Cardiac muscle cell (in vitro differentiated cells and primary cell): Measurements from ENCODE around the gene LYPD6. TPM values are rescaled to one million over a fixed set of nuclear protein-coding genes. Genes with fewer than 3 reads are reported as not detected.

ENCODE experiments used
- DNase-seq, 2 donors: peaks; one replicate each; pipeline versions ENCODE4 v3.0.0 to v3.0.0-alpha.2; 2010 to 2017; ENCODE audit warnings: low read depth in 1 of 2, low spot score in 1 of 2
- H3K27ac ChIP-seq: fragments of 200-600 bp; sonication (generic); 2 replicates; pipeline ENCODE4 v1.5.1; 2016
- H3K27me3 ChIP-seq: fragments of 200-600 bp; sonication (generic); 2 replicates; pipeline ENCODE4 v1.6.0; 2016; ENCODE audit warnings: control low read depth
- H3K36me3 ChIP-seq: fragments of 200-600 bp; sonication (generic); 2 replicates; pipeline ENCODE4 v1.5.1; 2016; ENCODE audit warnings: control low read depth
- H3K4me1 ChIP-seq: fragments of 200-600 bp; sonication (generic); 2 replicates; pipeline ENCODE4 v1.8.1; 2017; ENCODE audit warnings: low read depth, mild to moderate bottlenecking, mixed run types
- H3K4me3 ChIP-seq: fragments of 200-600 bp; sonication (generic); 2 replicates; pipeline ENCODE4 v1.5.1; 2016; ENCODE audit warnings: mild to moderate bottlenecking
- H3K9me3 ChIP-seq: fragments of 200-600 bp; sonication (generic); 2 replicates; pipeline ENCODE4 v1.5.1; 2017; ENCODE audit warnings: low read depth, mild to moderate bottlenecking, control low read depth
- polyA plus RNA-seq: library from polyadenylated mRNA; unstranded; fragments of >200 nt; fragmentation: Nextera tagmentation; extraction: Ambion mirVana; gene quantifications from 2 replicates; pipeline ENCODE4 v1.2.1, GENCODE V29; 2016
- total RNA-seq: library from RNA; depleted of rRNA; stranded (reverse); fragments of >200 nt; gene quantifications from 2 replicates; pipeline ENCODE4 v1.2.3, GENCODE V29; 2016
- TF ChIP-seq, protein P1 (sequence below): IDR thresholded peaks from 2 replicates; pipeline ENCODE4 v1.5.1; 2012; ENCODE audit warnings: low read depth, mild to moderate bottlenecking, low read length

The LYPD6 gene
- total and polyA plus RNA-seq, 2 experiments from 2014 or later, result 5.8 to 7.6 TPM

DNA sequence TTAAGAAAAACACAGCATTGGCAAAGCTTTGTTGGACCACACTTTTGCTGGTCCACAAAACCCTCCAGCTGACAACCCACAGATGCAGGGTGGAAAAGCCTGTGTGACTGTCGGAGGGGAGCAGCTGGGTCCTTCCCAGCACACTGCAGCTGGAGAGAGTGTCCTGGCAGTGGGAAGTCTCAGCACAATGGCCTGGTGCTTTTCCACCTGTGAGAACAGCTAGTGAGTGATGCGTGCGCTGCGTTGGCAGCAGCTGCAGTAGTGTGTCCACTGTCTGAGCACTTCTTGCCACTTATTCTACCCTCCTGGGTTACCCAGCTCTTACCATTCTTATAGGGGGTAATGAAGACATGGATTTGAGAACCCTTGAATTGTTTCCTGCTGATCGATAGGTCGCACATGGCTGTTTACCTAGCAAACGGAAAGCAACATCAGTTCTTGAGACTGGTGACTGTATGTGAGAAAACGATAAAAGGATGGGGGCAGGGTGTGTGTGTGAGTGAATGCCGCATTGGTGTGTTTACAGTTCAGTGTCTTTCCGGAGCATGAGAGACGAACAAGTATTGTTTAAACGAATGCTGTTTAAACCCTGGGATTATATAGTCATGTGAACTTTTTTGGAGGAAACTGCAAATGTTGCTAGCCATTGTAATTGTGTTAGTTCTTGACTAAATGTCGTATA is 69.7 kb downstream of the LYPD6 start:
- H3K4me3 ChIP-seq, result no peak overlapping the region
- no peak overlapping the region for H3K27ac ChIP-seq
- DNase-seq, result no peak
- no peaks in the 10 kb centered on the region for H3K9me3 ChIP-seq
- no peaks in the 10 kb centered on the region for H3K27me3 ChIP-seq
- H3K4me1 ChIP-seq, result no peaks in the 10 kb centered on the region
- no peaks in the 10 kb centered on the region for H3K36me3 ChIP-seq
- TF ChIP-seq, protein P1, sequence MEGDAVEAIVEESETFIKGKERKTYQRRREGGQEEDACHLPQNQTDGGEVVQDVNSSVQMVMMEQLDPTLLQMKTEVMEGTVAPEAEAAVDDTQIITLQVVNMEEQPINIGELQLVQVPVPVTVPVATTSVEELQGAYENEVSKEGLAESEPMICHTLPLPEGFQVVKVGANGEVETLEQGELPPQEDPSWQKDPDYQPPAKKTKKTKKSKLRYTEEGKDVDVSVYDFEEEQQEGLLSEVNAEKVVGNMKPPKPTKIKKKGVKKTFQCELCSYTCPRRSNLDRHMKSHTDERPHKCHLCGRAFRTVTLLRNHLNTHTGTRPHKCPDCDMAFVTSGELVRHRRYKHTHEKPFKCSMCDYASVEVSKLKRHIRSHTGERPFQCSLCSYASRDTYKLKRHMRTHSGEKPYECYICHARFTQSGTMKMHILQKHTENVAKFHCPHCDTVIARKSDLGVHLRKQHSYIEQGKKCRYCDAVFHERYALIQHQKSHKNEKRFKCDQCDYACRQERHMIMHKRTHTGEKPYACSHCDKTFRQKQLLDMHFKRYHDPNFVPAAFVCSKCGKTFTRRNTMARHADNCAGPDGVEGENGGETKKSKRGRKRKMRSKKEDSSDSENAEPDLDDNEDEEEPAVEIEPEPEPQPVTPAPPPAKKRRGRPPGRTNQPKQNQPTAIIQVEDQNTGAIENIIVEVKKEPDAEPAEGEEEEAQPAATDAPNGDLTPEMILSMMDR, result no peak

GRCh38 chr2:149400997-149401396 is 70.6 kb downstream of the LYPD6 start:
- DNase-seq, result no peak
- Histone ChIP-seq H3K27me3 (no peaks in the 10 kb centered on the region), H3K27ac (no peak overlapping the region), H3K9me3 (no peaks in the 10 kb centered on the region), H3K36me3 (no peaks in the 10 kb centered on the region), H3K4me1 (no peaks in the 10 kb centered on the region), H3K4me3 (no peak overlapping the region)
- TF ChIP-seq, protein P1, result no peak

DNA sequence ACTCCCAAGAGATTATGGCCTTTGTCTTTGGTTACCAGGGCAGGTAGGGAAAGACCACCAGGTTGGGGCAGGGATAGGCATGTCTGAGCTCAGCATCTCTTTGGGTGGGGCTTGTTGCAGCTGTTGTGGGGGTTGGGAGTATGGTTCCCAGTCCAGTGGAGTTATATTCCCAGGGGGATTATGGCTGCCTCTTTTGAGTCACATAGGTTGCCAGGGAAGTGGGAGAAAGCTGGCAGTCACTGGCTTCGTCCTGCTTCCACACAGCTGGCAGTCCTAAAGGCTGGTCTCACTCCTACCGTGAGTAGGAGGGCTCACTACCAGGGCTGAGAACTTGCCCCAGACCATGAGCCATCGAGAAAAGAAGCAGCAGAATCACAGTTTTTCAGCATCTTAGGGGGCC is 79.1 kb downstream of the LYPD6 start:
- no peak overlapping the region for H3K4me3 ChIP-seq
- H3K27ac ChIP-seq, result no peak overlapping the region
- no peaks in the 10 kb centered on the region for H3K36me3 ChIP-seq
- no peak for DNase-seq
- no peaks in the 10 kb centered on the region for H3K27me3 ChIP-seq
- no peaks in the 10 kb centered on the region for H3K9me3 ChIP-seq
- no peaks in the 10 kb centered on the region for H3K4me1 ChIP-seq
- TF ChIP-seq, protein P1, result no peak

- Histone ChIP-seq H3K27me3 (no peaks in the 10 kb centered on the region), H3K27ac (no peak overlapping the region), H3K36me3 (no peaks in the 10 kb centered on the region), H3K9me3 (no peaks in the 10 kb centered on the region), H3K4me1 (no peaks in the 10 kb centered on the region), H3K4me3 (no peak overlapping the region)
- no peak for DNase-seq
- TF ChIP-seq, protein P1, result no peak
Observed at GRCh38 chr2:149410701-149411484, 80.5 kb downstream of the LYPD6 start.

DNA sequence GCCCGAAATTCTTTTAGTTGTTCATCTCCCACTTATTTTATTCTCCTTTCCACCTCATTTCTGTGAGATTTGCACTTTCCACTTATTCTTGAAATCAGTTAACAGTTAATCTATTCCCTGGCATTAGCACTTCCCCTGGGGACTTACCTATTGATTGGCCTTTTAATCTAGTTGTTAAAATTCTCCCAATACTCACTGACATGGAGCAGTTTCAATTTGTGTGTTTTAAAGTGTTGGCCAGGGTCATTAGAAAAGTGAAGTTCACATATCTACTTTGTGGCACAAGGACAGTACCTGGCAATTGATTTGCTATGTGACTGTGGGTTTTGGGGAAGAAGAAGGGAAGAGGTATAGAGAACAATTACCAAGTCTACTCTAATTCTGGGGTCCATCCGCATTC is 83.1 kb downstream of the LYPD6 start:
- Histone ChIP-seq H3K36me3 (no peaks in the 10 kb centered on the region), H3K27ac (no peak overlapping the region), H3K9me3 (no peaks in the 10 kb centered on the region), H3K27me3 (no peaks in the 10 kb centered on the region), H3K4me1 (peaks cover 1% of the 10 kb centered on the region), H3K4me3 (no peak overlapping the region)
- DNase-seq, result no peak
- TF ChIP-seq, protein P1, result no peak
